SH-SY5Y (cell line): ENCODE data around the gene USP15.

Experiments
- GATA2 ChIP-seq: IDR thresholded peaks from 2 replicates; pipeline ENCODE4 v1.6.1; 2011; ENCODE audit warnings: mild to moderate bottlenecking, low read depth, low read length
- GATA3 ChIP-seq: IDR thresholded peaks from 2 replicates; pipeline ENCODE4 v1.6.1; 2011; ENCODE audit warnings: low read depth, mild to moderate bottlenecking, low read length, moderate library complexity

GRCh38 chr12:62436164-62436503, 175.9 kb downstream of the USP15 start:
- TF ChIP-seq GATA3 (no peak), GATA2 (no peak)
